Gastrocnemius medialis (tissue), 4 donors: Measurements from ENCODE around the gene SYT1. TPM values are rescaled to one million over a fixed set of nuclear protein-coding genes. Genes with fewer than 3 reads are reported as not detected.

Source experiments
- ATAC-seq, 2 donors: fragments of 150-250 bp; one replicate each; pipeline ENCODE4 v1.9.1; 2016
- DNase-seq, 2 donors: peaks; one replicate each; pipeline ENCODE4 v3.0.0-alpha.2; 2019
- H3K27ac ChIP-seq, 4 donors: fragments of 200-600 bp; sonication (generic); 1 replicate in 1 of 4; 2 replicates in 3 of 4; pipeline ENCODE4 v1.5.1; 2016 to 2018; ENCODE audit warnings: mild to moderate bottlenecking in 2 of 4, moderate library complexity in 1 of 4
- H3K27me3 ChIP-seq, 3 donors: fragments of 200-600 bp; sonication (generic) in 2 of 3; 1 replicate in 1 of 3; 2 replicates in 2 of 3; pipeline versions ENCODE4 v1.5.1 to v1.6.0; 2016 to 2019; ENCODE audit warnings: mild to moderate bottlenecking in 1 of 3, moderate library complexity in 1 of 3
- H3K36me3 ChIP-seq, 2 donors: fragments of 200-600 bp; sonication (generic) in 1 of 2; one replicate each; pipeline ENCODE4 v1.5.1; 2017 to 2018
- H3K4me1 ChIP-seq, 2 donors: fragments of 200-600 bp; sonication (generic) in 1 of 2; one replicate each; pipeline ENCODE4 v1.5.1; 2016 to 2017; ENCODE audit warnings: mild to moderate bottlenecking in 2 of 2
- H3K4me3 ChIP-seq, 4 donors: fragments of 200-600 bp; sonication (generic) in 3 of 4; 1 replicate in 1 of 4; 2 replicates in 3 of 4; pipeline ENCODE4 v1.5.1; 2016 to 2019; ENCODE audit warnings: mild to moderate bottlenecking in 2 of 4
- H3K9me3 ChIP-seq, 3 donors: fragments of 200-600 bp; sonication (generic) in 2 of 3; 1 replicate in 1 of 3; 2 replicates in 2 of 3; pipeline ENCODE4 v1.5.1; 2016 to 2019
- CTCF ChIP-seq, 5 experiments: fragments of 450-650 bp in 3 of 5; fragments of 200-600 bp in 2 of 5; sonication (generic) in 2 of 5; IDR thresholded peaks in 4 of 5; conservative IDR thresholded peaks in 1 of 5; 1 replicate in 4 of 5; 2 replicates in 1 of 5; pipeline ENCODE4 v1.5.1; 2016 to 2019; ENCODE audit warnings: antibody characterized with exemption in 5 of 5, mild to moderate bottlenecking in 3 of 5, moderate library complexity in 3 of 5
- POLR2A ChIP-seq, 2 donors: fragments of 450-650 bp; IDR thresholded peaks; one replicate each; pipeline ENCODE4 v1.6.1; 2017; ENCODE audit warnings: antibody characterized with exemption in 2 of 2, mild to moderate bottlenecking in 2 of 2, moderate library complexity in 2 of 2
- in situ Hi-C, 4 donors: fragments of 200-750 bp; cut with MboI; loops; one replicate each; pipeline versions ENCODE4 v1.15.0 to v1.8.0; 2017; ENCODE audit warnings: low sequenced_read_pairs in 4 of 4
- intact Hi-C: fragments of 100-400 bp; cut with DNase I; formaldehyde crosslinking; loops from one replicate; pipeline ENCODE4 v1.15.1; 2023; ENCODE audit warnings: low total_unique reads
- total RNA-seq, 4 donors: library from RNA; depleted of rRNA; stranded (reverse); fragments of >200 nt; gene quantifications; one replicate each; pipeline versions ENCODE4 v1.1.0 to v1.2.3, GENCODE V29; 2016

The SYT1 gene
- total RNA-seq, 4 donors from 2014 or later: 0.13 to 0.88 TPM; not detected in 2

- intact Hi-C loops: no loop called here
- H3K9me3 ChIP-seq: no peaks in the 10 kb centered on the region
- no peaks in the 10 kb centered on the region for H3K36me3 ChIP-seq
- no peaks in the 10 kb centered on the region for H3K4me1 ChIP-seq
- ATAC-seq (no peak), DNase-seq (no peak)
- no peak overlapping the region for H3K27ac ChIP-seq
- no peak overlapping the region for H3K4me3 ChIP-seq
- no peak for TF ChIP-seq CTCF (IDR thresholded peaks at IDR 0.05 in 4 of 5, conservative IDR thresholded peaks at IDR 0.05 in 1 of 5)
- no peaks in the 10 kb centered on the region for H3K27me3 ChIP-seq
- in situ Hi-C loops: no loop called here
These were observed 326.8 kb downstream of the SYT1 start for GRCh38 chr12:79191391-79191790.

- H3K4me3 ChIP-seq: no peak overlapping the region
- H3K4me1 ChIP-seq: no peaks in the 10 kb centered on the region
- H3K27ac ChIP-seq: no peak overlapping the region
- H3K27me3 ChIP-seq: no peaks in the 10 kb centered on the region
- TF ChIP-seq POLR2A (IDR thresholded peaks at IDR 0.05): no peak
- TF ChIP-seq CTCF (IDR thresholded peaks at IDR 0.05 in 4 of 5, conservative IDR thresholded peaks at IDR 0.05 in 1 of 5): no peak
- in situ Hi-C loops: no loop called here
- DNase-seq: no peak
- no peak for ATAC-seq
- H3K36me3 ChIP-seq: no peaks in the 10 kb centered on the region
- intact Hi-C loops: no loop called here
- no peaks in the 10 kb centered on the region for H3K9me3 ChIP-seq
These were observed 330.0 kb downstream of the SYT1 start for GRCh38 chr12:79194595-79194994.

GRCh38 chr12:79199166-79199565 is 334.6 kb downstream of the SYT1 start:
- no peaks in the 10 kb centered on the region for H3K36me3 ChIP-seq
- DNase-seq (no peak), ATAC-seq (no peak)
- no peak for TF ChIP-seq CTCF (IDR thresholded peaks at IDR 0.05 in 4 of 5, conservative IDR thresholded peaks at IDR 0.05 in 1 of 5)
- no peak for TF ChIP-seq POLR2A (IDR thresholded peaks at IDR 0.05)
- intact Hi-C loops (no loop called here), in situ Hi-C loops (no loop called here)
- no peaks in the 10 kb centered on the region for H3K9me3 ChIP-seq
- H3K4me1 ChIP-seq: no peaks in the 10 kb centered on the region
- H3K4me3 ChIP-seq: no peak overlapping the region
- no peak overlapping the region for H3K27ac ChIP-seq
- no peaks in the 10 kb centered on the region for H3K27me3 ChIP-seq

GRCh38 chr12:79200176-79200575 is 335.6 kb downstream of the SYT1 start:
- Histone ChIP-seq H3K4me3 (no peak overlapping the region), H3K4me1 (no peaks in the 10 kb centered on the region), H3K27ac (no peak overlapping the region), H3K36me3 (no peaks in the 10 kb centered on the region), H3K27me3 (no peaks in the 10 kb centered on the region), H3K9me3 (no peaks in the 10 kb centered on the region)
- no peak for ATAC-seq
- TF ChIP-seq CTCF (IDR thresholded peaks at IDR 0.05 in 4 of 5, conservative IDR thresholded peaks at IDR 0.05 in 1 of 5) (no peak), POLR2A (IDR thresholded peaks at IDR 0.05) (no peak)
- no peak for DNase-seq
- intact Hi-C loops: no loop called here
- in situ Hi-C loops: no loop called here

GRCh38 chr12:79203058-79203647 is 338.6 kb downstream of the SYT1 start:
- no peak overlapping the region for H3K27ac ChIP-seq
- no peaks in the 10 kb centered on the region for H3K4me1 ChIP-seq
- no peaks in the 10 kb centered on the region for H3K36me3 ChIP-seq
- no peak overlapping the region for H3K4me3 ChIP-seq
- no peaks in the 10 kb centered on the region for H3K27me3 ChIP-seq
- TF ChIP-seq POLR2A (IDR thresholded peaks at IDR 0.05): no peak
- TF ChIP-seq CTCF (IDR thresholded peaks at IDR 0.05 in 4 of 5, conservative IDR thresholded peaks at IDR 0.05 in 1 of 5): no peak
- intact Hi-C loops: no loop called here
- in situ Hi-C loops: no loop called here
- DNase-seq: no peak
- no peak for ATAC-seq
- H3K9me3 ChIP-seq: no peaks in the 10 kb centered on the region
